Keratinocyte (primary cell): ENCODE data around the gene ABCA12.

ENCODE experiments used
- CTCF ChIP-seq, 3 experiments: IDR thresholded peaks in 1 of 3; conservative IDR thresholded peaks in 1 of 3; optimal IDR thresholded peaks in 1 of 3; 2 replicates in 2 of 3; 3 replicates in 1 of 3; pipeline versions ENCODE3 to v1.5.1; 2011; ENCODE audit warnings: low read length in 3 of 3, mild to moderate bottlenecking in 3 of 3, moderate library complexity in 2 of 3, control low read depth in 1 of 3, inconsistent platforms in 1 of 3; ENCODE audit not compliant: insufficient read depth in 2 of 3; ENCODE audit errors: extremely low read depth in 1 of 3
- EZH2 ChIP-seq: IDR thresholded peaks from one replicate; pipeline ENCODE4 v1.6.1; 2012; ENCODE audit warnings: inconsistent platforms, mild to moderate bottlenecking, low read length, moderate library complexity

- no peak for TF ChIP-seq CTCF (optimal IDR thresholded peaks at IDR 0.05 in 1 of 3, IDR thresholded peaks at IDR 0.05 in 1 of 3, conservative IDR thresholded peaks at IDR 0.05 in 1 of 3; ENCODE audit: extremely low read depth in 1 of 3, insufficient read depth in 2 of 3, low read length in 3 of 3)
- TF ChIP-seq EZH2, result no peak
Observed at GRCh38 chr2:215138479-215138878, at the start of gene ABCA12.
